GM18951 (cell line): Measurements from ENCODE around the gene TM6SF1.
"Not testable (repeated sequence)": the region's sequence is repeated elsewhere in the genome, so short reads cannot be mapped to it uniquely, and the experiment has no call there.

Experiments used
- POLR2A ChIP-seq: IDR thresholded peaks from 4 replicates; pipeline ENCODE4 v1.6.1; 2011; ENCODE audit warnings: mild to moderate bottlenecking; ENCODE audit not compliant: insufficient read length, insufficient read depth; ENCODE audit errors: extremely low read depth
- in situ Hi-C: fragments of 300-500 bp; cut with MboI; formaldehyde crosslinking; loops from one replicate; pipeline ENCODE4 v1.12.0; 2022; ENCODE audit warnings: low sequenced_read_pairs, mixed read lengths, inconsistent platforms; ENCODE audit not compliant: unreplicated experiment

The TM6SF1 gene

DNA sequence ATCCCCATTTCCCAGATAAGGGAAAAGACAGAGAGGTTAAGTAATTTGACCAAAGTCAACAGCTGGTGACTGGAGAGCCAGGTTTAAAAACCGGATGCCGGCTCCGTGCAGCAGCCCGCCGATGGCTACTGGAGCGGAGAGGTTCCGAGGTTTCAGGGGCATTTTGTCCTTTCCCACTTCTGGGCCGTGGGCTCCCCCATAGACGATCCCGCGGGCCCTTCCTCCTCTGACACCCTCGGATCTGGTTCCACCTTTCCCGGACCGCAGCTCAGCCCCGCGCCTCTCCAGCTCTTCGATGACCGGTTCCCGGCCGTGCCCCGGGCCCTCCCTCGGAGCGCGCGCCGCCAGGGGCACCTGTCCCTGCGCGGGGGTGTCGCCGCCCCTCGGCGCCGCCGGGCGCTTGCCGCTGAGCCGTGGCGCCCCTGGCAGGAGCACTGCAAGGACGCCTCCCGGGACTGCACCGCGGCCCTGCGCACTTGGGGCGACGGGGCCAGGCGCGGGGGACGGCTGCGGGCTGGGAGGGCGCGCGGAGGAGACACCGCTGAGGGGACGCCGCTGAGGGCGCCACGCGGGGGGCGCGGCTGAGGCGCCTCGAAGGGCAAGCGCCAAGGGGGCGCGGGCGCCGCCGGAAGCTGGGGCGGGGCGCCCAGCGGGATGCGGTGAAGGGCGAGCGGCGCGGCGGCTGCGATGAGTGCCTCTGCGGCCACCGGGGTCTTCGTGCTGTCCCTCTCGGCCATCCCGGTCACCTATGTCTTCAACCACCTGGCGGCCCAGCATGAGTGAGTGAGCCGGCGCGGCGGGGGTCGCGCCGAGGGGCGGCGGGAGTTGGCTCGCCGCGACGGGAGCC lies at the start of gene TM6SF1:
Gene TM6SF1, plus strand, starts transcription at position 652 of the 847 bp plus-strand sequence. Its CDS starts 36 bp downstream, at position 688.
- TF ChIP-seq POLR2A, result peak; percentile 24

DNA sequence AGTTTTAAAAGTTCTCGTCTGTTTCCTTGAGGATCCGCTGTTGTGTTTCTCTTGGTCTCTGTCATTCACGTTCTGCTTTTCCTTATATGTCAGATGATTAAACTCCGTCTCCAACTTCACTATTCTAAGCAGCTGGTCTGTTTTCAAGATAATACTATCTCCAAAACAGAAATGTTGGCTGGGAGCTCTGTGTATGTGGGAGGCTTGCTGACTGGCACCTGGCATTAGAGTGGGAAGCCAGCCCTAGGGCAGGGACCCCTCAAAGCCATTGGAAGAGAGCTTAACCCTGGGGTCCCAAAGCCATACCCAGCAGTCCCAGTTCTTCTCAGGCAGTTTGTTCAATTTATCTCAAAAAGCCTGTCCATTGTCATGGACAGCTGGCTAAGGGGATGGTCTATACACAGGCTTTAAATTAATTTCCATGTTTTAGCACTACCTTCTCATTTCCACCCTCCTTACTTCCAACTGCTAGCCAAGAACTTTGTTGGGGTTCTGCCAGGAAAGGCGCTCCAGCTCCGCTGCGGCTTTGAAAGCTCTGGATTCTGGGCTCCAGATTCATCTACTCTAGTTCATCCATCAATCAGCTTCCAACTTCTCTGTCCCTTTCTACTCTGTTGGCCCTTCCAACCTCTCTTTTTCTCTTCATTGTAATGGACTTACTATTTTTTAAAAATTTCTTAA lies 49.6 kb upstream of the TM6SF1 start:
- TF ChIP-seq POLR2A, result no peak
- in situ Hi-C loops, result no loop called here

More for the DNA sequence above, at the start of gene TM6SF1:
- in situ Hi-C loops, result no loop called here

DNA sequence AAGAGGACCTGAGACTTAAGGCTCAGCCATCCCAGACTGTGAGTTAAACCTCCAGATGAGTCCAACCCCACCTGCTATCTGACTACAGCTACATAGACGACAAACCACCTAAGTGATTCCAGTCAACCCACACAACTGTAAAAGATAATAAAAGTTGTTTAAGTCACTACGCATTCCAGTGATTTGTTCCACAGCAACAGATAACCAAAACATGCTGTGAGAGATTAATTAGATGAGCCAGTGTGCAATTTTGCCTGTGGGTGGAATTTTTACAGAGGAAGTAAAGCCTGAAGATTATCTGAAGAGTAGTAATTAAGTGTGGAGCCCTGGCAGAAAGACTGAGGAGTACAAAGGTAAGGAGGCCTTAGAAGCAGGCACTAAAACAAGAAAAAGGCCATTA lies 45.8 kb upstream of the TM6SF1 start:
- TF ChIP-seq POLR2A, result no peak
- in situ Hi-C loops, result no loop called here

DNA sequence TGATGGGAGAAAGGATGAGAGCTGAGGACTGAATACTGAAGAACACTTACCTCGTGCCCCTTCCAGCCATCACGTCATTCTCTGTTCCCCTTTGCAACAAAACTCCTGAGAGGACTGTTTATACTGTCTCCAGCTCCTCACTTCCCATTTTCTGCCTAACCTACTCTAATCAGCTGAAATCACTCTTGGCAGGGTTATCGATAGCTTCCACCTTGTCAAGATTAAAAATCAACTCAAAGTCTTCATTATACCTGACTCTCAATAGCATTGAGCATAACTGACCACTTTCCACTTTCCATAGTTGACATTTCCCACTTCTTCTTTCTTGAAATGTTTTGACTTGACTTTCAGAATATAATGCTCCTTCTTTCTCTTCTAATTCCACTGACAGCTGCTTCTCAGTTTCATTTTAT lies 44.7 kb upstream of the TM6SF1 start:
- in situ Hi-C loops, result no loop called here
- no peak for TF ChIP-seq POLR2A

DNA sequence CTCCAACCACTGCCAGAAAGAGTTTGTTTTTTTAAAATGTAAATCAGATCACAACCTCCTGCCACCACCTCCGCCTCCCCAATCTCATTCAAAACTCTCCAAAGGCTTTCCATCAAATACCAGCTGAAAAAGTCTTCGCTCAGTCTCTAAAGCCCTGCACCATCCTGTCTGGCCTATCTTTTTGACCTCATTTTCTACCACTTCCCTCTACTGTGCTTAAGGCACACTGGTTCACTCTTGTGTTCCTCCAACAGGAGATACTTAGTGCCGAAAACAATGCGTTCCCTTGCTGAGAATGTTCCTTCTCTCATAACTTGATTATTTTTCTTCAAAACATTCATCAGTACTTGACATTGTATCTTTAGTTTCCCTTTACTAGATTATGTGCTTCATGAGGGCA lies 43.9 kb upstream of the TM6SF1 start:
- no peak for TF ChIP-seq POLR2A
- in situ Hi-C loops, result no loop called here

DNA sequence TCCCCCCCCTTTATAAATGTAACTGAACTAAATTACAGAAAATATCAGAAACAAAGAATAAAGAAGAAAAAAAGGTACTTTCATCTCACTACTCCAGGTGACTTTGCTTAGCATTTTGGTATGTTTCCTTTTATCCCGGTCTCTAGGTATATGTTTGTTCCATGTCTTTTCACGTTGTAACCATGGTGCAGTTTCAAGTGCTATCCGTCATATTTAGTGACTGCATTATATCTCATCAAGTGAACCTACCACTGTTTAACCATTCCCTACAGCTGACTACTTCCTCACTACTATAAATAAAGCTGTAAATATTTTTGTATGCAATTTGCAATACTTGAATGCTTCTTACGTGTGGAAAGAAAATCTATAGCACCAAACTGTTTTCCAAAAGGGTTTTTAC lies 42.6 kb upstream of the TM6SF1 start:
- TF ChIP-seq POLR2A, result no peak
- in situ Hi-C loops, result no loop called here

DNA sequence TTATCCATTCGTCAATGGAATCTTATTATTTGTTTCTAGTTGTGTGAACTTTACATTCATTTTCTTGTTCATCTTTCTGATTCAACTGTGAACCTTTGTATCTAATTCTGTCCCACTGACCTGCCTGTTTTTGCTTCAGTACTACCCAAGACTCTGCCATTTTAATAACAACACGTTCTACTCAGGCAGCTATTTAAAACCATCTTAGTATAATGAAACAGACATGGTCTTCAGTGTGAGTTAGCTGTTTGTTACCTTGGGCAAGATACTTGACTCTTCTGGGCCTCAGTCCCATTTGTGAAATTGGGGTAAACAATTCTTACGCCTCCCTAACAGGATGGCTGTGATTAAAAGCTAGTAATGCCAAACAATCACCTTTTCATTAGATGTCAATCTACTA lies 42.0 kb upstream of the TM6SF1 start:
- TF ChIP-seq POLR2A, result no peak
- in situ Hi-C loops, result no loop called here

DNA sequence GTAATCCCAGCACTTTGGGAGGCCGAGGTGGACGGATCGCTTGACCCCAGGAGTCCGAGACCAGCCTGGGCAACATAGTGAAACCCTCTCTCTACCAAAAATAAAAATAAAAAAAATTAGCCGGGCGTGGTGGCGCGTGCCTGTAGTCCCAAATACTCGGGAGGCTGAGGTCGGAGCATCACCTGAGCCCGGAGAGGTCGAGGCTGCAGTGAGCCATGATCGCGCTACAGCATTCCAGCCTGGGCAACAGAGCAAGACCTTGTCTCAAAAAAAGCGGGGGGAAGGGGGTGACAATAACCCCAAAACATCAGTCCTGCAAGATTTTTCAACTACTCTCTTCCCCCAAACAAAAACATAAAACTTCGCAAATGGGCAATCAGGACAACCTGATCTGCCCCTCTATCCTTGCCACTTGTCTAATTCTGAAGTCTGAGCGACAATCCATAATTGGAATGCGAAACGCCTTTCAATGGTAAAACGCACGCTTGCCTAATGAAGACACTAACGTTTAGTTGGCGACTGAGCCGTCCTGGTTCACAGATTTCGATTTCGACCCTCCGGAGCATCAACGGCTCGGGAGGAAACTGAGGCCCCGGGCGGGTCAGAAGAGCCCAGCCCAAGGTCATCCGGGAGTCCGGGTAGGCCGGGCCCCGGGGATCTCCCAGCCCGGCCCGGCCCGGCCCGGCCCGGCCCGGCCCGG lies 41.3 kb upstream of the TM6SF1 start:
- TF ChIP-seq POLR2A, result no peak
- in situ Hi-C loops, result no loop called here

DNA sequence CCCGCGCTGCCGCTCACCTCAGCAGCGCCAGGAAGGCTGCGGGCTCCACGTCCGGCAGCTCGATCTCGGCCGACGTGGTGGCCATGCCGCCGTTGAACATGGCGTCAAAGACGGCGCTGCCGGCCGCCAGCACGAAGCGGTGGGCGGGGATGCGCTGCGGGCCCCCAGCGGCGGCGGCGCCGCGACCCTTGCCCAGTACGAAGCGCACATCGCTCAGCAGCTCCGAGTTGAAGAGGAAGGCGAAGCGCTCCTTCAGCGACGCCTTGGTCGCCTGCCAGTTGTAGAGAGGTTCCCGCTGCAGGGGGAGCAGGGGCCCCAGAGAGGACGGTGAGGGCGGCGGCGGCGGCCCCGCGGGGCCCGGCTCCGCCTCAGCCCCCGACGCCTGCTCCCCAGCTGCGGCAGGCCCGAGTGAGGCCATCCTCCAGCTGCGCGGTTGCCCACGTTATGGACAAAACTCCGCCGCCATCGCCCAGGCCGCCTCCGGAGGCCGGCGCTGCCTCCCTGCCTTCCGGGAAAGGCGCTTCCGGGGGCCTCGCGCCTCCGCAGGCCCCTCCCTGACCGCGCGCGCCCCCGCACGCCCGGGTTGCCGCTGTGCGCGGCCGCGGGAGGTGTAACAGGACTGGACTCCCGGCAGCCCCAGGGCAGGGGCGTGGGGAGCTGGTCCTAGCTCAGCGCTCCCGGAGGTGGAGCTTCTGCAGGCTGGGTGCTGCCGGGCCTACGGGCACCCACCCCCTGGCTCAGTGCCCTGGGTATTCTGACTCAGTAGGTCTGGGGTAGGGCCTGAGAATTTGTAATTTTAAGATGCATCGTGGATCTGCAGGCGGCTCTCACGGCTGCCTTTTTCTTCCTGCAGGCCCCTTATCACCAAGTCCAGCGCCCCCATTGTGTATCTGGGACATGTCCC lies 40.5 kb upstream of the TM6SF1 start, which contains the start of gene BTBD1:
Gene BTBD1, minus strand, starts transcription at position 519 of the 904 bp plus-strand sequence. Its CDS starts 101 bp downstream, at position 418.
- in situ Hi-C loops, result no loop called here
- TF ChIP-seq POLR2A, result peak; percentile 99

DNA sequence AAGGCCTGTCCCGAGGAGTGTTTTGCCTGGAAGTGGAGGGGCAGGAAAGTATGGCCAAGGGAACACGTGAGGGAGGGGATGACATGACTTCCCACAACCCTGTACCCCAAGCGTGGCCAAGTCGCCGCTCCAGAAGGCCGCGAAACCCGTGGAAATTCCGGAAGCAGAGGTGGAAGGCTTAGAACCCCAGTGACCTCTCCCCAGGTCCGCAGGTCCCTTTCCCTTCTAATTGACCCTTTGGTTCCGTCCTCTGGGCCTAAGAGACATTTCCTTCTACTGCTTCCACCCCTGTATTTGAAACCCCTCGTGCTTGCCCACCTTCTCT lies 39.8 kb upstream of the TM6SF1 start:
- in situ Hi-C loops, result no loop called here
- no peak for TF ChIP-seq POLR2A

DNA sequence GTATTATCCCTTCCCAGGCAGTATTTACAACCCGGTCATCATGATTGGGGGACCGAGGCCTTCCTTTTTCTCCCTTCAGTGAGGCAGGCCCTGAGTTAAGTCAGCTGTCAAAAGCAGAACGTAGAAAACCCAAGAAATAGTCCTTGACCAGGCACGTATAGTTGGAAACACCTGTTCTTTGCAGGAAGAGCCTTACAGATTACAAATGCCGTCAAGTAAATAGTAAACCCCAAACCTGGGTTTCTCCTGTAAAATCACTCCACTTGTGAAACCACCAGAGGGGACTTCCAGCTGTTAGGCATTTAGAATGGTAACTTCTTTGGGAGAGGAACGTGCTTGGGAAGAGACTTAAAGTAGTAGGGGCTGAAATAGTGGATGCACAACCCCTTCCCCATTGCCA lies 39.4 kb upstream of the TM6SF1 start:
- in situ Hi-C loops, result no loop called here
- TF ChIP-seq POLR2A, result no peak

DNA sequence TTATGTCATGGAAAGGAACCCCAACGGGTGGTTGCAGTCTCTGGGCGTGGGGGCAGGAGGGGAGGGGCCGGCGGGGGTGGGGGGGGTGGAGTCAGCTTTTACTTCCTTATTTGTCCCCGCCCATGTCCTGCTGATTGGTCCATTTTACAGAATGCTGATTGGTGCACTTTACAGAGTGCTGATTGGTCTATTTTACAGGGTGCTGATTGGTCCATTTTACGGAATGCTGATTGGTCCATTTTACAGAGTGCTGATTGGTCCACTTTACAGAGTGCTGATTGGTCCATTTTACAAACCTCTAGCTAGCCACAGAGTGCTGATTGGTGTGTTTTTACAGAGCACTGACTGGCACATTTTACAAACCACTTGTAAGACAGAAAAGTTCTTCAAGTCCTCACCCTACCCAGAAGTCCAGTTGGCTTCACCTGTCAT lies 38.2 kb upstream of the TM6SF1 start:
- in situ Hi-C loops, result not testable (repeated sequence)
